HepG2 (cell line): ENCODE measurements around the gene CYP4F8. TPM values are rescaled to one million over a fixed set of nuclear protein-coding genes. Genes with fewer than 3 reads are reported as not detected.

Experiments used
- DNMT1 ChIP-seq: sonication (generic); formaldehyde crosslinking; IDR thresholded peaks from 2 replicates; pipeline ENCODE4 v1.5.1; 2020; ENCODE audit warnings: mild to moderate bottlenecking, missing genetic modification reagents
- DR1 ChIP-seq: sonication (generic); formaldehyde crosslinking; IDR thresholded peaks from 2 replicates; pipeline ENCODE4 v1.8.0; 2021; ENCODE audit warnings: mild to moderate bottlenecking, missing genetic modification reagents, inconsistent platforms
- GABPA ChIP-seq, 2 experiments: IDR thresholded peaks; 2 replicates each; pipeline ENCODE4 v1.6.1; 2011 to 2016; ENCODE audit warnings: low read depth in 2 of 2, low read length in 1 of 2, missing biosample characterization in 1 of 2, missing genetic modification characterization in 1 of 2
- HMGA1 ChIP-seq: sonication (generic); formaldehyde crosslinking; conservative IDR thresholded peaks from 2 replicates; pipeline ENCODE4 v1.4.0; 2020; ENCODE audit warnings: missing genetic modification reagents
- HNRNPLL ChIP-seq: fragments of 200-400 bp; formaldehyde crosslinking; IDR thresholded peaks from 2 replicates; pipeline ENCODE4 v1.6.1; 2017; ENCODE audit warnings: mild to moderate bottlenecking, low read depth, low read length; ENCODE audit not compliant: poor library complexity, severe bottlenecking
- NR2C2 ChIP-seq: sonication (generic); formaldehyde crosslinking; IDR thresholded peaks from 2 replicates; pipeline ENCODE4 v1.4.0; 2020; ENCODE audit warnings: missing genetic modification reagents, mild to moderate bottlenecking, moderate library complexity, borderline replicate concordance
- SP4 ChIP-seq: sonication (generic); formaldehyde crosslinking; IDR thresholded peaks from 2 replicates; pipeline ENCODE4 v1.8.1; 2023; ENCODE audit warnings: mild to moderate bottlenecking, missing genetic modification reagents
- SRF ChIP-seq: IDR thresholded peaks from 2 replicates; pipeline ENCODE4 v1.6.1; 2011; ENCODE audit warnings: mild to moderate bottlenecking, low read depth, low read length, moderate library complexity
- TRIM24 ChIP-seq: sonication (generic); formaldehyde crosslinking; IDR thresholded peaks from 2 replicates; pipeline ENCODE4 v1.8.0; 2022; ENCODE audit warnings: mild to moderate bottlenecking, missing genetic modification reagents
- ZC3H4 ChIP-seq: sonication (generic); formaldehyde crosslinking; IDR thresholded peaks from 2 replicates; pipeline ENCODE4 v1.4.0; 2020; ENCODE audit warnings: missing genetic modification reagents, borderline replicate concordance
- ZNF350 ChIP-seq: sonication (generic); formaldehyde crosslinking; IDR thresholded peaks from 2 replicates; pipeline ENCODE4 v1.4.0; 2020; ENCODE audit warnings: mild to moderate bottlenecking, low read depth, missing genetic modification reagents, borderline replicate concordance
- ZNF605 ChIP-seq: sonication (generic); formaldehyde crosslinking; IDR thresholded peaks from 2 replicates; pipeline ENCODE4 v1.8.0; 2022; ENCODE audit warnings: mild to moderate bottlenecking, missing genetic modification reagents
- ZNF660 ChIP-seq: sonication (generic); formaldehyde crosslinking; IDR thresholded peaks from 2 replicates; pipeline ENCODE4 v1.5.1; 2020; ENCODE audit warnings: mild to moderate bottlenecking, low read depth, missing genetic modification reagents, borderline replicate concordance
- ZSCAN25 ChIP-seq: sonication (generic); formaldehyde crosslinking; IDR thresholded peaks from 2 replicates; pipeline ENCODE4 v1.8.0; 2022; ENCODE audit warnings: mild to moderate bottlenecking, missing genetic modification reagents
- polyA plus RNA-seq, 8 experiments: library from polyadenylated mRNA; depleted of rRNA in 3 of 8; stranded (reverse) in 7 of 8; unstranded in 1 of 8; fragments of >200 nt; fragmentation: Illumina TruSeq in 4 of 8; extraction: Trizol in 4 of 8; gene quantifications; 2 replicates each; pipeline versions ENCODE4 v1.2.1 to v1.2.3, GENCODE V29; 2011 to 2016; ENCODE audit warnings: low read depth in 4 of 8, missing spikeins in 1 of 8, mixed read lengths in 1 of 8; ENCODE audit not compliant: insufficient read depth in 1 of 8
- total RNA-seq, 5 experiments: library from RNA; depleted of rRNA; stranded (reverse); fragments of >200 nt; fragmentation: Illumina TruSeq; extraction: Trizol; gene quantifications; 2 replicates each; pipeline ENCODE4 v1.2.3, GENCODE V29; 2016; ENCODE audit warnings: low read depth in 1 of 5
- TF ChIP-seq, protein P1 (sequence below): IDR thresholded peaks from 2 replicates; pipeline ENCODE4 v1.6.1; 2012; ENCODE audit warnings: low read length, improper control_type of control experiment
- TF ChIP-seq, protein P2 (sequence below): IDR thresholded peaks from 2 replicates; pipeline ENCODE4 v1.6.1; 2016; ENCODE audit warnings: low read depth, borderline replicate concordance
- TF ChIP-seq, protein P3 (sequence below): IDR thresholded peaks from 2 replicates; pipeline ENCODE4 v1.6.1; 2012; ENCODE audit warnings: inconsistent platforms
- TF ChIP-seq, protein P4 (sequence below): IDR thresholded peaks from 2 replicates; pipeline ENCODE4 v1.6.1; 2016; ENCODE audit warnings: low read depth
- TF ChIP-seq, protein P5 (sequence below): sonication (generic); formaldehyde crosslinking; IDR thresholded peaks from 2 replicates; pipeline ENCODE4 v1.4.0; 2020; ENCODE audit warnings: missing genetic modification reagents, mild to moderate bottlenecking, borderline replicate concordance
- TF ChIP-seq, protein P6 (sequence below): IDR thresholded peaks from 2 replicates; pipeline ENCODE4 v1.6.1; 2016; ENCODE audit warnings: missing compliant biosample characterization, missing genetic modification reagents, borderline replicate concordance

Gene CYP4F8
- total and polyA plus RNA-seq, 2 of the 13 experiments (the other 11 are each of a cell fraction or from before 2014, with no cell fraction given) = not detected

DNA sequence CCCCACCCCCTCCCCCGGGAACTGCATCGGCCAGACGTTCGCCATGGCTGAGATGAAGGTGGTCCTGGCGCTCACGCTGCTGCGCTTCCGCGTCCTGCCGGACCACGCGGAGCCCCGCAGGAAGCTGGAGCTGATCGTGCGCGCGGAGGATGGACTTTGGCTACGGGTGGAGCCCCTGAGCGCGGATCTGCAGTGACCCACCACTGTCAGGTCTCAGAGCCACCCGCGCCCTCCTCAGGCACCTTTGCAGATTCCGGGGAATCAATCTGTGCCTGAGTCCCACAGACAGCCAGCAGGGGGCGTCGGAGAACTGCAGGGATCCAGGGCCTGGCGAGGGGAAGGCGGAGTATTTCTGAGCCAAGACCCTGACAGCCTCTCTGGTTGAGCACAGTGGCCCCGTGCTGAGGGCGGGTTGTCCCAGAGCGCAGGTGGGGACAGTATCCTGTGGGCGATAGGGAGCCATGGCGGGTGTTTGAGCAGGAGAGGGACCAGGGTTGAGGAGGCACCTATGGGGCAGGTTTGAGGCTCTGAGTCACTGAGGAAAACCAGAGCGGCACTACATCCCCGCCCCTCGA, 30.4 kb upstream of the CYP4F8 start (continued):
- no peak for TF ChIP-seq DNMT1 (CRISPR knock-in tag)
- 0 out of 2 replicates have a peak, but pooled peaks have one; percentile 54 for TF ChIP-seq SP4
- TF ChIP-seq TRIM24 = no peak
- TF ChIP-seq, protein P1, sequence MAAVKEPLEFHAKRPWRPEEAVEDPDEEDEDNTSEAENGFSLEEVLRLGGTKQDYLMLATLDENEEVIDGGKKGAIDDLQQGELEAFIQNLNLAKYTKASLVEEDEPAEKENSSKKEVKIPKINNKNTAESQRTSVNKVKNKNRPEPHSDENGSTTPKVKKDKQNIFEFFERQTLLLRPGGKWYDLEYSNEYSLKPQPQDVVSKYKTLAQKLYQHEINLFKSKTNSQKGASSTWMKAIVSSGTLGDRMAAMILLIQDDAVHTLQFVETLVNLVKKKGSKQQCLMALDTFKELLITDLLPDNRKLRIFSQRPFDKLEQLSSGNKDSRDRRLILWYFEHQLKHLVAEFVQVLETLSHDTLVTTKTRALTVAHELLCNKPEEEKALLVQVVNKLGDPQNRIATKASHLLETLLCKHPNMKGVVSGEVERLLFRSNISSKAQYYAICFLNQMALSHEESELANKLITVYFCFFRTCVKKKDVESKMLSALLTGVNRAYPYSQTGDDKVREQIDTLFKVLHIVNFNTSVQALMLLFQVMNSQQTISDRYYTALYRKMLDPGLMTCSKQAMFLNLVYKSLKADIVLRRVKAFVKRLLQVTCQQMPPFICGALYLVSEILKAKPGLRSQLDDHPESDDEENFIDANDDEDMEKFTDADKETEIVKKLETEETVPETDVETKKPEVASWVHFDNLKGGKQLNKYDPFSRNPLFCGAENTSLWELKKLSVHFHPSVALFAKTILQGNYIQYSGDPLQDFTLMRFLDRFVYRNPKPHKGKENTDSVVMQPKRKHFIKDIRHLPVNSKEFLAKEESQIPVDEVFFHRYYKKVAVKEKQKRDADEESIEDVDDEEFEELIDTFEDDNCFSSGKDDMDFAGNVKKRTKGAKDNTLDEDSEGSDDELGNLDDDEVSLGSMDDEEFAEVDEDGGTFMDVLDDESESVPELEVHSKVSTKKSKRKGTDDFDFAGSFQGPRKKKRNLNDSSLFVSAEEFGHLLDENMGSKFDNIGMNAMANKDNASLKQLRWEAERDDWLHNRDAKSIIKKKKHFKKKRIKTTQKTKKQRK = no peak
- TF ChIP-seq, protein P2, sequence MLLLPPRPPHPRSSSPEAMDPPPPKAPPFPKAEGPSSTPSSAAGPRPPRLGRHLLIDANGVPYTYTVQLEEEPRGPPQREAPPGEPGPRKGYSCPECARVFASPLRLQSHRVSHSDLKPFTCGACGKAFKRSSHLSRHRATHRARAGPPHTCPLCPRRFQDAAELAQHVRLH (CRISPR knock-in tag) = peak; percentile 52; the same call in 1 of the 2 replicates
- TF ChIP-seq ZNF350 (CRISPR knock-in tag) = no peak
- TF ChIP-seq, protein P3, sequence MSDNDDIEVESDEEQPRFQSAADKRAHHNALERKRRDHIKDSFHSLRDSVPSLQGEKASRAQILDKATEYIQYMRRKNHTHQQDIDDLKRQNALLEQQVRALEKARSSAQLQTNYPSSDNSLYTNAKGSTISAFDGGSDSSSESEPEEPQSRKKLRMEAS = peak; percentile 28; the same call in 1 of the 2 replicates
- no peak for TF ChIP-seq SRF
- peak; percentile 46 for TF ChIP-seq HNRNPLL
- TF ChIP-seq HMGA1 (CRISPR knock-in tag) = no peak
- TF ChIP-seq ZNF660 (CRISPR knock-in tag) = no peak
- TF ChIP-seq ZSCAN25 (CRISPR knock-in tag) = no peak
- TF ChIP-seq, protein P4, sequence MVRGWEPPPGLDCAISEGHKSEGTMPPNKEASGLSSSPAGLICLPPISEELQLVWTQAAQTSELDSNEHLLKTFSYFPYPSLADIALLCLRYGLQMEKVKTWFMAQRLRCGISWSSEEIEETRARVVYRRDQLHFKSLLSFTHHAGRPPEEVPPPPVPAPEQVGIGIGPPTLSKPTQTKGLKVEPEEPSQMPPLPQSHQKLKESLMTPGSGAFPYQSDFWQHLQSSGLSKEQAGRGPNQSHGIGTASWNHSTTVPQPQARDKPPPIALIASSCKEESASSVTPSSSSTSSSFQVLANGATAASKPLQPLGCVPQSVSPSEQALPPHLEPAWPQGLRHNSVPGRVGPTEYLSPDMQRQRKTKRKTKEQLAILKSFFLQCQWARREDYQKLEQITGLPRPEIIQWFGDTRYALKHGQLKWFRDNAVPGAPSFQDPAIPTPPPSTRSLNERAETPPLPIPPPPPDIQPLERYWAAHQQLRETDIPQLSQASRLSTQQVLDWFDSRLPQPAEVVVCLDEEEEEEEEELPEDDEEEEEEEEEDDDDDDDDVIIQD (CRISPR knock-in tag) = no peak
- no peak for TF ChIP-seq ZC3H4 (CRISPR knock-in tag)
- no peak; the same call in 1 of the 2 replicates for TF ChIP-seq ZNF605
- TF ChIP-seq, protein P5, sequence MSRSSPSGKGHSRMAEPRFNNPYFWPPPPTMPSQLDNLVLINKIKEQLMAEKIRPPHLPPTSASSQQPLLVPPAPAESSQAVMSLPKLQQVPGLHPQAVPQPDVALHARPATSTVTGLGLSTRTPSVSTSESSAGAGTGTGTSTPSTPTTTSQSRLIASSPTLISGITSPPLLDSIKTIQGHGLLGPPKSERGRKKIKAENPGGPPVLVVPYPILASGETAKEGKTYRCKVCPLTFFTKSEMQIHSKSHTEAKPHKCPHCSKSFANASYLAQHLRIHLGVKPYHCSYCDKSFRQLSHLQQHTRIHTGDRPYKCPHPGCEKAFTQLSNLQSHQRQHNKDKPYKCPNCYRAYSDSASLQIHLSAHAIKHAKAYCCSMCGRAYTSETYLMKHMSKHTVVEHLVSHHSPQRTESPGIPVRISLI (CRISPR knock-in tag) = peak; percentile 16; the same call in 1 of the 2 replicates
- no peak for TF ChIP-seq NR2C2
- no peak for TF ChIP-seq DR1 (CRISPR knock-in tag)
- TF ChIP-seq GABPA (IDR thresholded peaks at IDR 0.05; ENCODE audit: low read depth, low read length) = no peak
- no peak; the same call in 1 of the 2 replicates for TF ChIP-seq GABPA (CRISPR knock-in tag; IDR thresholded peaks at IDR 0.05; ENCODE audit: low read depth)
- TF ChIP-seq, protein P6, sequence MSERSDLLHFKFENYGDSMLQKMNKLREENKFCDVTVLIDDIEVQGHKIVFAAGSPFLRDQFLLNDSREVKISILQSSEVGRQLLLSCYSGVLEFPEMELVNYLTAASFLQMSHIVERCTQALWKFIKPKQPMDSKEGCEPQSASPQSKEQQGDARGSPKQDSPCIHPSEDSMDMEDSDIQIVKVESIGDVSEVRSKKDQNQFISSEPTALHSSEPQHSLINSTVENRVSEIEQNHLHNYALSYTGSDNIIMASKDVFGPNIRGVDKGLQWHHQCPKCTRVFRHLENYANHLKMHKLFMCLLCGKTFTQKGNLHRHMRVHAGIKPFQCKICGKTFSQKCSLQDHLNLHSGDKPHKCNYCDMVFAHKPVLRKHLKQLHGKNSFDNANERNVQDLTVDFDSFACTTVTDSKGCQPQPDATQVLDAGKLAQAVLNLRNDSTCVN (CRISPR knock-in tag) = no peak
